BLaER1 (cell line): ENCODE results near the gene DFFB.
A peak's percentile ranks its signal among the peaks of the same experiment; 100 is the strongest.

Source experiments
- H3K27ac ChIP-seq: shearing (Covaris generic); formaldehyde crosslinking; 2 replicates; pipeline ENCODE4 v1.8.1; 2022
- H3K27me3 ChIP-seq: shearing (Covaris generic); formaldehyde crosslinking; 2 replicates; pipeline ENCODE4 v1.8.1; 2022
- H3K36me3 ChIP-seq: shearing (Covaris generic); formaldehyde crosslinking; 2 replicates; pipeline ENCODE4 v1.8.1; 2022
- H3K4me1 ChIP-seq: shearing (Covaris generic); formaldehyde crosslinking; 2 replicates; pipeline ENCODE4 v1.8.1; 2022
- H3K4me2 ChIP-seq: shearing (Covaris generic); formaldehyde crosslinking; 2 replicates; pipeline ENCODE4 v1.8.1; 2022
- H3K4me3 ChIP-seq: shearing (Covaris generic); formaldehyde crosslinking; 2 replicates; pipeline ENCODE4 v1.8.1; 2022
- H3K9ac ChIP-seq: shearing (Covaris generic); formaldehyde crosslinking; 2 replicates; pipeline ENCODE4 v1.8.1; 2022
- H3K9me3 ChIP-seq: shearing (Covaris generic); formaldehyde crosslinking; 2 replicates; pipeline ENCODE4 v1.8.1; 2022
- H4K20me1 ChIP-seq: shearing (Covaris generic); formaldehyde crosslinking; 2 replicates; pipeline ENCODE4 v1.8.1; 2022
- Cebpa-rat ChIP-seq: shearing (Covaris generic); IDR thresholded peaks from 2 replicates; pipeline ENCODE4 v1.8.1; 2022

DFFB gene

GRCh38 chr1:3880429-3881192, 23.3 kb downstream of the DFFB start:
- peaks cover 13% of the 10 kb centered on the region for H3K9me3 ChIP-seq
- peak overlapping the region; percentile 2; the same call in 1 of the 2 replicates for H3K9ac ChIP-seq
- no peaks in the 10 kb centered on the region for H3K27me3 ChIP-seq
- H3K4me3 ChIP-seq: no peak overlapping the region
- H4K20me1 ChIP-seq: peaks cover 4% of the 10 kb centered on the region
- H3K4me1 ChIP-seq: peaks cover 14% of the 10 kb centered on the region
- no peak for TF ChIP-seq Cebpa-rat
- H3K36me3 ChIP-seq: peaks cover 87% of the 10 kb centered on the region
- H3K4me2 ChIP-seq: peak overlapping the region; percentile 45
- H3K27ac ChIP-seq: peak overlapping the region; percentile 69

- peaks cover 9% of the 10 kb centered on the region for H4K20me1 ChIP-seq
- peak overlapping the region; percentile 2; the same call in 1 of the 2 replicates for H3K9ac ChIP-seq
- H3K9me3 ChIP-seq: peaks cover 13% of the 10 kb centered on the region
- H3K27ac ChIP-seq: peak overlapping the region; percentile 69
- H3K27me3 ChIP-seq: no peaks in the 10 kb centered on the region
- peaks cover 14% of the 10 kb centered on the region for H3K4me1 ChIP-seq
- peak overlapping the region; percentile 45 for H3K4me2 ChIP-seq
- H3K4me3 ChIP-seq: no peak overlapping the region
- TF ChIP-seq Cebpa-rat: no peak
- peaks cover 87% of the 10 kb centered on the region for H3K36me3 ChIP-seq
These were observed 23.9 kb downstream of the DFFB start for GRCh38 chr1:3881193-3881480.

GRCh38 chr1:3883194-3883925, 26.1 kb downstream of the DFFB start:
- no peak for TF ChIP-seq Cebpa-rat
- Histone ChIP-seq H3K27me3 (no peaks in the 10 kb centered on the region), H4K20me1 (peaks cover 11% of the 10 kb centered on the region), H3K9ac (no peak overlapping the region), H3K4me3 (no peak overlapping the region), H3K4me1 (peaks cover 14% of the 10 kb centered on the region), H3K36me3 (peaks cover 88% of the 10 kb centered on the region), H3K27ac (no peak overlapping the region), H3K4me2 (no peak overlapping the region), H3K9me3 (peaks cover 11% of the 10 kb centered on the region)

- Histone ChIP-seq H3K9ac (no peak overlapping the region), H3K36me3 (peaks cover 88% of the 10 kb centered on the region), H3K27me3 (no peaks in the 10 kb centered on the region), H3K9me3 (no peaks in the 10 kb centered on the region), H3K27ac (no peak overlapping the region), H3K4me3 (no peak overlapping the region), H4K20me1 (peaks cover 14% of the 10 kb centered on the region), H3K4me2 (no peak overlapping the region), H3K4me1 (peaks cover 14% of the 10 kb centered on the region)
- TF ChIP-seq Cebpa-rat: no peak
These were observed 27.7 kb downstream of the DFFB start for GRCh38 chr1:3884966-3885365.

GRCh38 chr1:3885611-3886010, 28.3 kb downstream of the DFFB start:
- peaks cover 88% of the 10 kb centered on the region for H3K36me3 ChIP-seq
- peaks cover 20% of the 10 kb centered on the region for H4K20me1 ChIP-seq
- H3K27me3 ChIP-seq: no peaks in the 10 kb centered on the region
- H3K9ac ChIP-seq: no peak overlapping the region
- no peak for TF ChIP-seq Cebpa-rat
- no peak overlapping the region for H3K4me3 ChIP-seq
- H3K4me1 ChIP-seq: peaks cover 15% of the 10 kb centered on the region
- H3K9me3 ChIP-seq: no peaks in the 10 kb centered on the region
- H3K4me2 ChIP-seq: no peak overlapping the region
- no peak overlapping the region for H3K27ac ChIP-seq

GRCh38 chr1:3886106-3886670, 28.9 kb downstream of the DFFB start:
- no peak for TF ChIP-seq Cebpa-rat
- Histone ChIP-seq H3K4me2 (no peak overlapping the region), H4K20me1 (peaks cover 26% of the 10 kb centered on the region), H3K9me3 (no peaks in the 10 kb centered on the region), H3K9ac (no peak overlapping the region), H3K36me3 (peaks cover 86% of the 10 kb centered on the region), H3K4me3 (no peak overlapping the region), H3K4me1 (peaks cover 15% of the 10 kb centered on the region), H3K27ac (no peak overlapping the region), H3K27me3 (no peaks in the 10 kb centered on the region)

- TF ChIP-seq Cebpa-rat: no peak
- no peak overlapping the region for H3K4me2 ChIP-seq
- no peaks in the 10 kb centered on the region for H3K9me3 ChIP-seq
- H3K4me1 ChIP-seq: peaks cover 16% of the 10 kb centered on the region
- peaks cover 30% of the 10 kb centered on the region for H4K20me1 ChIP-seq
- H3K36me3 ChIP-seq: peaks cover 87% of the 10 kb centered on the region
- H3K9ac ChIP-seq: no peak overlapping the region
- no peak overlapping the region for H3K27ac ChIP-seq
- no peak overlapping the region for H3K4me3 ChIP-seq
- H3K27me3 ChIP-seq: no peaks in the 10 kb centered on the region
These were observed 29.4 kb downstream of the DFFB start for GRCh38 chr1:3886691-3887090.

- Histone ChIP-seq H3K27me3 (no peaks in the 10 kb centered on the region), H3K9me3 (no peaks in the 10 kb centered on the region), H3K4me2 (no peak overlapping the region), H3K4me1 (peaks cover 24% of the 10 kb centered on the region), H3K9ac (no peak overlapping the region), H3K36me3 (peaks cover 86% of the 10 kb centered on the region), H4K20me1 (peaks cover 38% of the 10 kb centered on the region), H3K4me3 (no peak overlapping the region), H3K27ac (no peak overlapping the region)
- no peak for TF ChIP-seq Cebpa-rat
These were observed 31.0 kb downstream of the DFFB start for GRCh38 chr1:3888301-3888700.

- H3K4me3 ChIP-seq: no peak overlapping the region
- no peak overlapping the region for H3K27ac ChIP-seq
- TF ChIP-seq Cebpa-rat: no peak
- peaks cover 84% of the 10 kb centered on the region for H3K36me3 ChIP-seq
- no peaks in the 10 kb centered on the region for H3K9me3 ChIP-seq
- H3K4me1 ChIP-seq: peaks cover 29% of the 10 kb centered on the region
- no peak overlapping the region for H3K9ac ChIP-seq
- no peaks in the 10 kb centered on the region for H3K27me3 ChIP-seq
- H3K4me2 ChIP-seq: no peak overlapping the region
- H4K20me1 ChIP-seq: peaks cover 55% of the 10 kb centered on the region
These were observed 32.7 kb downstream of the DFFB start for GRCh38 chr1:3889936-3890335.
